ENCODE data around the gene NELFB. TPM values are rescaled to one million over a fixed set of nuclear protein-coding genes. Genes with fewer than 3 reads are reported as not detected.

The NELFB gene
- total and polyA plus RNA-seq, 9 of the 15 experiments (the other 6 are each of a cell fraction or from before 2014, with no cell fraction given) = 0.24 to 84.0 (median 29.7) TPM

DNA sequence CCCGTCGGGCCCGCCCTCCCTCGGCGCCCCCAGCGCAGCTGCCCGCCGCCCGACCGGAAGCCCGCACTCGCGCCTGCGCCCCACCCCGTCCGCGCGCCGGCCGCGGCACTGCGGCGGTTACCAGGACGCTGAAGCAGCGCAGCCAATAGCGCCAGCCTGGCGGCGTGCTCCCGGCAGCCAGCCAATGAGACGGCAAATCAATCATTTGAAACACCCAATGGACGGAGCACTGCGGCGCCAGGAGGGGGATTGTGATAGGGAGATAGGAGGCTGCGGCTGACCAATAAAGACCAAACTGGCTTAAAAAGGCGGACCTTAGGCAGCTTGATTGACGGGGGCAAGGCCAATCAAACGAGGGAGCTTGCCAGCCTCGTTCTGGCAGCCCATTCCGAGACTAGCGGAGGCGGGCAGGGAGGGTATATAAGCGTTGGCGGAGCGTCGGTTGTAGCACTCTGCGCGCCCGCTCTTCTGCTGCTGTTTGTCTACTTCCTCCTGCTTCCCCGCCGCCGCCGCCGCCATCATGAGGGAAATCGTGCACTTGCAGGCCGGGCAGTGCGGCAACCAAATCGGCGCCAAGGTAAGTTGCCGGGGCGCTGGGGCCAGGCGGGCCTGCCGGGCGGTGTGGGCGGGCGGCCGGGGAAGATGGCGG is 14.2 kb upstream of the NELFB start, which contains the start of gene TUBB4B (continued):
- peak; percentile 41; the same call in 1 of the 2 replicates for TF ChIP-seq MYNN (IDR thresholded peaks at IDR 0.05)
- no peak for TF ChIP-seq MYNN (CRISPR knock-in tag; IDR thresholded peaks at IDR 0.05)
- TF ChIP-seq ZNF778 (CRISPR knock-in tag; IDR thresholded peaks at IDR 0.05) = no peak
- no peak for TF ChIP-seq ADNP (tag; IDR thresholded peaks at IDR 0.05)
- TF ChIP-seq, protein P1, sequence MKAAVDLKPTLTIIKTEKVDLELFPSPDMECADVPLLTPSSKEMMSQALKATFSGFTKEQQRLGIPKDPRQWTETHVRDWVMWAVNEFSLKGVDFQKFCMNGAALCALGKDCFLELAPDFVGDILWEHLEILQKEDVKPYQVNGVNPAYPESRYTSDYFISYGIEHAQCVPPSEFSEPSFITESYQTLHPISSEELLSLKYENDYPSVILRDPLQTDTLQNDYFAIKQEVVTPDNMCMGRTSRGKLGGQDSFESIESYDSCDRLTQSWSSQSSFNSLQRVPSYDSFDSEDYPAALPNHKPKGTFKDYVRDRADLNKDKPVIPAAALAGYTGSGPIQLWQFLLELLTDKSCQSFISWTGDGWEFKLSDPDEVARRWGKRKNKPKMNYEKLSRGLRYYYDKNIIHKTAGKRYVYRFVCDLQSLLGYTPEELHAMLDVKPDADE (conservative IDR thresholded peaks at IDR 0.05; ENCODE audit: control insufficient read depth, low read depth, low read length) = peak; percentile 63
- no peak for TF ChIP-seq MTA2 (IDR thresholded peaks at IDR 0.05; ENCODE audit: low read depth)
- no peak for TF ChIP-seq TRIM24 (IDR thresholded peaks at IDR 0.05)
- no peak for TF ChIP-seq ZSCAN32 (CRISPR knock-in tag; IDR thresholded peaks at IDR 0.05)
- no peak for TF ChIP-seq ZNF695 (CRISPR knock-in tag; IDR thresholded peaks at IDR 0.05)
- peak; percentile 71 for TF ChIP-seq CREM (IDR thresholded peaks at IDR 0.05; ENCODE audit: low read depth)
- no peak for TF ChIP-seq CBX3 (IDR thresholded peaks at IDR 0.05; ENCODE audit: borderline replicate concordance in 1 of 2, low read length in 2 of 2)
- TF ChIP-seq JUN (IDR thresholded peaks at IDR 0.05; ENCODE audit: borderline replicate concordance, low read depth, low read length) = no peak; the same call in 1 of the 2 replicates
- TF ChIP-seq JUN (CRISPR knock-in tag; IDR thresholded peaks at IDR 0.05; ENCODE audit: borderline replicate concordance) = no peak; the same call in 1 of the 2 replicates
- no peak for TF ChIP-seq CHD4 (IDR thresholded peaks at IDR 0.05; ENCODE audit: insufficient read depth, insufficient replicate concordance, low read depth, low read length, poor library complexity, severe bottlenecking)
- TF ChIP-seq, protein P2, sequence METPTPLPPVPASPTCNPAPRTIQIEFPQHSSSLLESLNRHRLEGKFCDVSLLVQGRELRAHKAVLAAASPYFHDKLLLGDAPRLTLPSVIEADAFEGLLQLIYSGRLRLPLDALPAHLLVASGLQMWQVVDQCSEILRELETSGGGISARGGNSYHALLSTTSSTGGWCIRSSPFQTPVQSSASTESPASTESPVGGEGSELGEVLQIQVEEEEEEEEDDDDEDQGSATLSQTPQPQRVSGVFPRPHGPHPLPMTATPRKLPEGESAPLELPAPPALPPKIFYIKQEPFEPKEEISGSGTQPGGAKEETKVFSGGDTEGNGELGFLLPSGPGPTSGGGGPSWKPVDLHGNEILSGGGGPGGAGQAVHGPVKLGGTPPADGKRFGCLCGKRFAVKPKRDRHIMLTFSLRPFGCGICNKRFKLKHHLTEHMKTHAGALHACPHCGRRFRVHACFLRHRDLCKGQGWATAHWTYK (CRISPR knock-in tag; IDR thresholded peaks at IDR 0.05) = peak; percentile 70
- no peak for TF ChIP-seq DPF2 (IDR thresholded peaks at IDR 0.05)
- peak; percentile 96 for TF ChIP-seq FIP1L1 (IDR thresholded peaks at IDR 0.05; ENCODE audit: low read depth, low read length, poor library complexity, severe bottlenecking)
- TF ChIP-seq CBX5 (IDR thresholded peaks at IDR 0.05; ENCODE audit: borderline replicate concordance, low read depth) = no peak
- TF ChIP-seq ZNF830 (CRISPR knock-in tag; IDR thresholded peaks at IDR 0.05) = no peak
- TF ChIP-seq GTF2A2 (tag; IDR thresholded peaks at IDR 0.05) = peak; percentile 96
- peak in 1 of 2 experiments; percentile 34; a peak in 1 of 4 replicates for TF ChIP-seq FOXA3 (CRISPR knock-in tag; conservative IDR thresholded peaks at IDR 0.05 in 1 of 2, IDR thresholded peaks at IDR 0.05 in 1 of 2)
- peak; percentile 99 for TF ChIP-seq KDM5B (IDR thresholded peaks at IDR 0.05; ENCODE audit: insufficient replicate concordance, low read depth, low read length)
